Thyroid gland (tissue), 4 donors: ENCODE measurements around the gene PARP4. TPM values are rescaled to one million over a fixed set of nuclear protein-coding genes. Genes with fewer than 3 reads are reported as not detected.
"Not testable (repeated sequence)": the region's sequence is repeated elsewhere in the genome, so short reads cannot be mapped to it uniquely, and the experiment has no call there.

ENCODE experiments used
- DNase-seq, 2 donors: peaks; one replicate each; pipeline ENCODE4 v3.0.0-alpha.2; 2019
- H3K27ac ChIP-seq, 3 donors: fragments of 200-600 bp; sonication (generic); 1 replicate in 2 of 3; 2 replicates in 1 of 3; pipeline ENCODE4 v1.5.1; 2016 to 2019; ENCODE audit warnings: mild to moderate bottlenecking in 1 of 3, moderate library complexity in 1 of 3
- H3K27me3 ChIP-seq: fragments of 200-600 bp; sonication (generic); one replicate; pipeline ENCODE4 v1.5.1; 2019
- H3K36me3 ChIP-seq, 2 donors: fragments of 200-600 bp; sonication (generic); one replicate each; pipeline ENCODE4 v1.5.1; 2016 to 2019
- H3K4me1 ChIP-seq, 2 donors: fragments of 200-600 bp; sonication (generic); one replicate each; pipeline ENCODE4 v1.5.1; 2017 to 2019
- H3K4me3 ChIP-seq, 3 donors: fragments of 200-600 bp; sonication (generic); replicated peaks in 1 of 3; 1 replicate in 2 of 3; 2 replicates in 1 of 3; pipeline ENCODE4 v1.5.1; 2016; ENCODE audit warnings: mild to moderate bottlenecking in 1 of 3
- H3K9me3 ChIP-seq: fragments of 200-600 bp; sonication (generic); one replicate; pipeline ENCODE4 v1.5.1; 2017
- POLR2A ChIP-seq, 2 donors: fragments of 450-650 bp; IDR thresholded peaks; one replicate each; pipeline ENCODE4 v1.6.1; 2017; ENCODE audit warnings: antibody characterized with exemption in 2 of 2, mild to moderate bottlenecking in 2 of 2, moderate library complexity in 1 of 2
- WGBS, 2 donors: methylation state at CpG; one replicate each; pipeline ENCODE4 v1.1.5; 2017; 5-methylcytosine and 5-hydroxymethylcytosine counted together
- intact Hi-C: fragments of 100-400 bp; cut with DNase I; formaldehyde crosslinking; loops from one replicate; pipeline ENCODE4 v1.15.1; 2023
- total RNA-seq, 4 donors: library from RNA; depleted of rRNA; stranded (reverse); fragments of >200 nt; gene quantifications; one replicate each; pipeline ENCODE4 v1.2.3, GENCODE V29; 2016
- TF ChIP-seq, protein P1 (sequence below), 6 experiments: fragments of 200-600 bp in 3 of 6; fragments of 450-650 bp in 3 of 6; sonication (generic) in 3 of 6; IDR thresholded peaks; one replicate each; pipeline ENCODE4 v1.5.1; 2016 to 2019; ENCODE audit warnings: antibody characterized with exemption in 6 of 6, mild to moderate bottlenecking in 2 of 6, inconsistent platforms in 1 of 6, moderate library complexity in 1 of 6

Gene PARP4
- total RNA-seq, 4 donors from 2014 or later: 52.4 to 71.8 (median 58.6) TPM

DNA sequence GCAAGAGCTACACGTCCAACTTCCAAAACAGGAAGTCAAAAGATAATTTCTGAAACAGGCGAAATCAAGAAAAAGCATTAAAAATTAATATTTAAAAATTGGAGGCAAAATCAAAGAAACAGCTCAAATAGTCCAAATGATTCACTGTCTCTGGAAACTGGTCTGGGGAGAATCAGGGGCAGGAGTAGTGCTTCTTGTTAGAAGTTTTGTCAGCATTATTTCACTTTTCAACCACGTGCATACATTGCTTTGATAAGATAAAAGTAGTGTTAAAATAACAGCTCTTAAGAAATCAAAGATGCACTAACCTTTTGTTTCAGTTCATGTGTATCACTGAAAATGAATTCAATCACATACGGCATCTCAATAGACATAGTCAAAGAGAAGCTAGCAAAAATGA, 53.8 kb downstream of the PARP4 start:
- Histone ChIP-seq H3K9me3 (no peaks in the 10 kb centered on the region), H3K27ac (no peak overlapping the region), H3K4me1 (no peaks in the 10 kb centered on the region), H3K36me3 (peaks cover 30 to 38% of the 10 kb centered on the region in 2 donors), H3K4me3 (no peak overlapping the region), H3K27me3 (no peaks in the 10 kb centered on the region)
- DNase-seq: no peak
- intact Hi-C loops: no loop called here
- 84 to 89% methylated on average over 4 of the region's 4 CpGs for WGBS, 2 donors
- no peak for TF ChIP-seq POLR2A (IDR thresholded peaks at IDR 0.05)
- TF ChIP-seq, protein P1, sequence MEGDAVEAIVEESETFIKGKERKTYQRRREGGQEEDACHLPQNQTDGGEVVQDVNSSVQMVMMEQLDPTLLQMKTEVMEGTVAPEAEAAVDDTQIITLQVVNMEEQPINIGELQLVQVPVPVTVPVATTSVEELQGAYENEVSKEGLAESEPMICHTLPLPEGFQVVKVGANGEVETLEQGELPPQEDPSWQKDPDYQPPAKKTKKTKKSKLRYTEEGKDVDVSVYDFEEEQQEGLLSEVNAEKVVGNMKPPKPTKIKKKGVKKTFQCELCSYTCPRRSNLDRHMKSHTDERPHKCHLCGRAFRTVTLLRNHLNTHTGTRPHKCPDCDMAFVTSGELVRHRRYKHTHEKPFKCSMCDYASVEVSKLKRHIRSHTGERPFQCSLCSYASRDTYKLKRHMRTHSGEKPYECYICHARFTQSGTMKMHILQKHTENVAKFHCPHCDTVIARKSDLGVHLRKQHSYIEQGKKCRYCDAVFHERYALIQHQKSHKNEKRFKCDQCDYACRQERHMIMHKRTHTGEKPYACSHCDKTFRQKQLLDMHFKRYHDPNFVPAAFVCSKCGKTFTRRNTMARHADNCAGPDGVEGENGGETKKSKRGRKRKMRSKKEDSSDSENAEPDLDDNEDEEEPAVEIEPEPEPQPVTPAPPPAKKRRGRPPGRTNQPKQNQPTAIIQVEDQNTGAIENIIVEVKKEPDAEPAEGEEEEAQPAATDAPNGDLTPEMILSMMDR (IDR thresholded peaks at IDR 0.05): no peak

DNA sequence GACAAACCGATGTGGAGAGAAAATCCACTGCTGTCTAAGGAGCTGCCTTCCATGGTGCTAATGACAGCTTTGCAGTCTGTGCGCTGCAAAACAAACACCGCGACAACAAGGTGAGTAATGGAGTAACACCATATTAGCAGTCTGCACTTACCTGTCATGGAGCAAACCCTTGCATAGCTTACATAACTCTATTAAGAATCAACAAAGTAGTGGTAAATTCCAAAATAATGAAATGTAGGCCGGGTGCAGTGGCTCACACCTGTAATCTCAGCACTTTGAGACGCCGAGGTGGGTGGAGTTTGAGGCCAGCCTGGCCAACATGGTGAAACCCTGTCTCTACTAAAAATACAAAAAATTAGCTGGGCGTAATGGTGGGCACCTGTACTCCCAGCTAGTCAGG, 56.2 kb downstream of the PARP4 start:
- Histone ChIP-seq H3K4me3 (no peak overlapping the region), H3K9me3 (no peaks in the 10 kb centered on the region), H3K27me3 (no peaks in the 10 kb centered on the region), H3K36me3 (peaks cover 42 to 51% of the 10 kb centered on the region in 2 donors), H3K27ac (no peak overlapping the region), H3K4me1 (no peaks in the 10 kb centered on the region)
- DNase-seq: no peak
- WGBS, 2 donors: 94 to 95% methylated on average over 8 of the region's 8 CpGs
- intact Hi-C loops: no loop called here
- TF ChIP-seq, protein P1 (IDR thresholded peaks at IDR 0.05): no peak
- TF ChIP-seq POLR2A (IDR thresholded peaks at IDR 0.05): no peak

DNA sequence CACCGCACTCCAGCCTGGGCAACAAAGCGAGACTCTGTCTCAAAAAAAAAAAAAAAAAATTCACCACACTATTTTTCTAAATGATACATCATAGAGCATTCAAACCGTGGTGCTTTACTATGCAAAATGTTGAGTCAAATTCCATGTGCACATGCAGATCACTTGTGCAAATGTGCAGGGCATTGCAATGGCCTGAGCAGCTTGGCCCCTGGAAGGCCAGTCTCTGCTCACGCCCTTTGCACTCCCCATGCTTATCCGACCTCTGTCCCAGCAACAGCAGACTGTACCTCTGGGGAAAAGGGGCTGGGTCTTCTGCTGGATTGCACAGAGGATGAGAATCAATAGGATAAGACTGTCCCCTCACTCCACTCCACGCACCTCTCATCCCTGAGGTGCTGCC, 58.5 kb downstream of the PARP4 start:
- Histone ChIP-seq H3K27me3 (no peaks in the 10 kb centered on the region), H3K4me3 (no peak overlapping the region), H3K36me3 (peaks cover 49 to 60% of the 10 kb centered on the region in 2 donors), H3K4me1 (no peaks in the 10 kb centered on the region), H3K9me3 (no peaks in the 10 kb centered on the region), H3K27ac (no peak overlapping the region)
- WGBS, 2 donors: 96% methylated on average over 6 of the region's 6 CpGs
- no peak for DNase-seq
- intact Hi-C loops: no loop called here
- TF ChIP-seq POLR2A (IDR thresholded peaks at IDR 0.05): no peak
- TF ChIP-seq, protein P1 (IDR thresholded peaks at IDR 0.05): no peak

DNA sequence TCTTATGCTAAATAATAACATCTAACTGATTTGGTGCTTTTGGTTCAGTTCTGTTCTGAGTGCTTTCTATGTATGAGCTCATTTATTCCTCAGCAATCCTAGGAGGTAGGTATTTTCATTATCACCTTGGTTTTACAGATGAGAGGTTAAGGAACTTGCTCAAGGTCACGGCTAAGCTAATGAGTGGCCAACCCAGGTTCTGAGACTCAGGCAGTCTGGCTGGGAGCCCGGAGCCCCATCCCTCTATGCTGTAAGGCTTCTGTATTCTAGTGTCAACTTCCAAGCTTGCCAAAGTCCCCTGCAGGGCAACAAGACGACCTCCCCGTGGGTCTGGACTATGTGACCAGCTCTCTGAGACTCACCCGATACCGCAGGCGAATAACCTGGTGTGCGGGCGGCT, 60.5 kb downstream of the PARP4 start:
- 93 to 95% methylated on average over 9 of the region's 9 CpGs for WGBS, 2 donors

DNA sequence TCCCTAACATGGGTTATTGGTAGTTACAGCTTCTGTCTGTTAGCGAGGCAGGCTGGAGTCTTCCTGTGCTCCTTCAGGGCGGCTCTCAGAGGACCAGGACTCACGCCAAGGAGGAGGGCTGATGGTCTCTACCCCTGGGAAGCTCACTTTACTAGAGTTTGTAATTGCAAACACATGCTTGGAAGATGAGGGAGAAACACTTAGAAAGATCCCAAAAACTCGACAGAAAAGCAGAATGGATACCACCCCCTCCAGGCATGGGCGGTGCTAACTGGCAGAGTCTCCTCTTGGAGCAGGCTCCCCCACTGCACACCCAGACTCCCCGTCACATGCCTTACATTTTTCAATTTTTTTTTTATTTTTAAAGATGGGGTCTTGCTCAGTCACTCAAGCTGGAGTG, 62.0 kb downstream of the PARP4 start:
- H3K36me3 ChIP-seq: peaks cover 44 to 56% of the 10 kb centered on the region in 2 donors
- intact Hi-C loops: no loop called here
- no peak for DNase-seq
- H3K9me3 ChIP-seq: no peaks in the 10 kb centered on the region
- no peak overlapping the region for H3K4me3 ChIP-seq
- H3K27me3 ChIP-seq: no peaks in the 10 kb centered on the region
- TF ChIP-seq POLR2A (IDR thresholded peaks at IDR 0.05): no peak
- TF ChIP-seq, protein P1 (IDR thresholded peaks at IDR 0.05): no peak
- no peak overlapping the region for H3K27ac ChIP-seq
- H3K4me1 ChIP-seq: no peaks in the 10 kb centered on the region
- 78 to 88% methylated on average over 6 of the region's 6 CpGs for WGBS, 2 donors

More for the DNA sequence above, 60.5 kb downstream of the PARP4 start:
- no peaks in the 10 kb centered on the region for H3K4me1 ChIP-seq
- no peak overlapping the region for H3K27ac ChIP-seq
- TF ChIP-seq, protein P1 (IDR thresholded peaks at IDR 0.05): no peak
- TF ChIP-seq POLR2A (IDR thresholded peaks at IDR 0.05): no peak
- no peak overlapping the region for H3K4me3 ChIP-seq
- DNase-seq: no peak
- no peaks in the 10 kb centered on the region for H3K9me3 ChIP-seq
- intact Hi-C loops: no loop called here
- no peaks in the 10 kb centered on the region for H3K27me3 ChIP-seq
- H3K36me3 ChIP-seq: peaks cover 47 to 60% of the 10 kb centered on the region in 2 donors

DNA sequence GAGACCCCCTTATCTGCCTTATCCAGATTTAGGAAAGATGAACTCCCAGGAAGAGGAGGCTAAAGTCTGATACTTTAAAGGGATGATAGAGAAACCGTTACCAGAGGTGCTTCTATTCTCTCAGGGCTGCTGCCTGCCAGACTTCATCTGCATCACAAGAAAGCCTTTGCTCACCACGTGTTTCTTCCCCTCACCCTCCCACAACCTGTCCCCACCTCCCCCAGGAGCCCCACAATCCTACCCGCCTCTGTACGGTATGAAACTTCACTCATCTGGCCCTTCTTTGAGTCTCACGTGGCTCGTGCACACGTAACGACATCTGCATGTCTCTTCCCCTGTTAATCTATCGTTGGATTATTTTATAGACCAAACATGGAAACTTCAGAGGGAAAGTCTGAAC, 67.7 kb downstream of the PARP4 start:
- 84 to 91% methylated on average over 9 of the region's 9 CpGs for WGBS, 2 donors
- intact Hi-C loops, H3K4me1 ChIP-seq, DNase-seq, H3K27me3 ChIP-seq, H3K9me3 ChIP-seq, H3K27ac ChIP-seq, H3K4me3 ChIP-seq: not testable (repeated sequence)
- H3K36me3 ChIP-seq: peaks cover 28 to 34% of the 10 kb centered on the region in 2 donors
